C4-2B (cell line): ENCODE results near the gene NFX1.
A peak's percentile ranks its signal among the peaks of the same experiment; 100 is the strongest.

Experiments used
- ZFX ChIP-seq: fragments of 450-650 bp; IDR thresholded peaks from 2 replicates; pipeline ENCODE4 v1.6.1; 2017
- TF ChIP-seq, protein P1 (sequence below): fragments of 450-650 bp; conservative IDR thresholded peaks from 2 replicates; pipeline ENCODE4 v1.5.1; 2017; ENCODE audit warnings: mild to moderate bottlenecking

DNA sequence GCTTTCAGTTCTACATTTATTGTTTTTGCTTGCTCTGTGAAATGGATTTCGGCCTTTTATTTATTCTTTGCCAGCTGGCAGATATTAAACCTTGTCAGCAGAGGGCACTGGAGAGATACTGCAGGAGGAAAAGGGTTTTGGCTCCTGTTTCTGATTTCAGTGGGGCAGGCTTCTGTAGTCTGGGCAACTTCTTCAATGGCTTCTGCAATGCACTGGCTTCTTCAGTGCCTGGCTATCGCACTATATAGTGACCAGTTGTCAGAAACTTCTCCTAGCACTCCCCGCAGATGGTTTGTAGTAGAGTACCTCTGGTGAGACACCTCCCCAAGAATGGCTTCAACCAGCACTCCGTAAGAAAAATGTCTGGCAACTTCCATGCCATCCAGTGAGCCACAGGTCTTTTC, 3.2 kb upstream of the NFX1 start:
- TF ChIP-seq ZFX, result no peak
- TF ChIP-seq, protein P1, sequence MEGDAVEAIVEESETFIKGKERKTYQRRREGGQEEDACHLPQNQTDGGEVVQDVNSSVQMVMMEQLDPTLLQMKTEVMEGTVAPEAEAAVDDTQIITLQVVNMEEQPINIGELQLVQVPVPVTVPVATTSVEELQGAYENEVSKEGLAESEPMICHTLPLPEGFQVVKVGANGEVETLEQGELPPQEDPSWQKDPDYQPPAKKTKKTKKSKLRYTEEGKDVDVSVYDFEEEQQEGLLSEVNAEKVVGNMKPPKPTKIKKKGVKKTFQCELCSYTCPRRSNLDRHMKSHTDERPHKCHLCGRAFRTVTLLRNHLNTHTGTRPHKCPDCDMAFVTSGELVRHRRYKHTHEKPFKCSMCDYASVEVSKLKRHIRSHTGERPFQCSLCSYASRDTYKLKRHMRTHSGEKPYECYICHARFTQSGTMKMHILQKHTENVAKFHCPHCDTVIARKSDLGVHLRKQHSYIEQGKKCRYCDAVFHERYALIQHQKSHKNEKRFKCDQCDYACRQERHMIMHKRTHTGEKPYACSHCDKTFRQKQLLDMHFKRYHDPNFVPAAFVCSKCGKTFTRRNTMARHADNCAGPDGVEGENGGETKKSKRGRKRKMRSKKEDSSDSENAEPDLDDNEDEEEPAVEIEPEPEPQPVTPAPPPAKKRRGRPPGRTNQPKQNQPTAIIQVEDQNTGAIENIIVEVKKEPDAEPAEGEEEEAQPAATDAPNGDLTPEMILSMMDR, result peak; percentile 92
